ENCODE results near the gene KLF13.

The KLF13 gene

GRCh38 chr15:31400222-31400927, 73.7 kb downstream of the KLF13 start:
- Histone ChIP-seq H3K79me2 (ENCODE audit: control insufficient read depth, low read length) (no peaks in the 10 kb centered on the region), H3K27ac (ENCODE audit: low read depth, low read length) (no peak overlapping the region), H3F3A (ENCODE audit: control insufficient read depth, insufficient read depth) (no peaks in the 10 kb centered on the region), H4K20me1 (ENCODE audit: control insufficient read depth, insufficient read depth, low read depth, low read length) (no peaks in the 10 kb centered on the region), H3K9me3 (ENCODE audit: control insufficient read depth, insufficient read depth, low read length) (peaks cover 7% of the 10 kb centered on the region; the same call in 1 of the 2 replicates), H3K4me3 (ENCODE audit: low read length) (no peak overlapping the region), H3K4me2 (ENCODE audit: low read length) (no peak overlapping the region), H3K36me3 (ENCODE audit: control insufficient read depth, low read length) (no peaks in the 10 kb centered on the region), H3K4me1 (ENCODE audit: control insufficient read depth, low read length) (peaks cover 21% of the 10 kb centered on the region), H3K27me3 (ENCODE audit: control insufficient read depth, low read length) (no peaks in the 10 kb centered on the region), H3K9me2 (replicated peaks; ENCODE audit: control insufficient read depth, low read length) (no peaks in the 10 kb centered on the region)
- TF ChIP-seq EZH2phosphoT487 (IDR thresholded peaks at IDR 0.05; ENCODE audit: borderline replicate concordance, low read length) = no peak
- TF ChIP-seq CTCF (IDR thresholded peaks at IDR 0.05; ENCODE audit: low read depth, low read length, poor library complexity, severe bottlenecking) = no peak

DNA sequence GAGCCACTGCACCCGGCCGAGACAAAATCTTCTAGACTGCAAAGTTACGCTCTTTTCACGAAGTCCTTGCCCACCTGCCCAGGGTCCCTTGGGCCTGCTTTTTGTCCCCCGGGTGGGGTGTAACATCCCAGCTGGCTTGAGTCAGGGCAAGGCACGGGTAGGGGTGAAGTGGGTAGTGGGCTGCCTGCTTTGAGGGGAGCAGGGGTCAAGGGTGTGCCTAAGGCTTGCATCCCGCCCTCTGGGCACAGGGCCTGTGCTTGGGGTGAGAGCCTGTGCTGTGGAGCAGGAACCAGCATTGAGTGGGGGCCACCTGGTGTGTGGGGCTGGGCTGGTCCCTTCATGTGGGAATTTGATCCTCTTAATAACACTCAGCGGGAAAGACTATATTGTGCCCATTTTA, 74.6 kb downstream of the KLF13 start:
- H4K20me1 ChIP-seq (ENCODE audit: control insufficient read depth, insufficient read depth, low read depth, low read length) = no peaks in the 10 kb centered on the region
- no peaks in the 10 kb centered on the region for H3K79me2 ChIP-seq (ENCODE audit: control insufficient read depth, low read length)
- H3K4me2 ChIP-seq (ENCODE audit: low read length) = no peak overlapping the region
- peaks cover 7% of the 10 kb centered on the region; the same call in 1 of the 2 replicates for H3K9me3 ChIP-seq (ENCODE audit: control insufficient read depth, insufficient read depth, low read length)
- TF ChIP-seq EZH2phosphoT487 (IDR thresholded peaks at IDR 0.05; ENCODE audit: borderline replicate concordance, low read length) = no peak
- no peak for TF ChIP-seq CTCF (IDR thresholded peaks at IDR 0.05; ENCODE audit: low read depth, low read length, poor library complexity, severe bottlenecking)
- no peaks in the 10 kb centered on the region for H3K9me2 ChIP-seq (replicated peaks; ENCODE audit: control insufficient read depth, low read length)
- H3K27me3 ChIP-seq (ENCODE audit: control insufficient read depth, low read length) = no peaks in the 10 kb centered on the region
- H3F3A ChIP-seq (ENCODE audit: control insufficient read depth, insufficient read depth) = no peaks in the 10 kb centered on the region
- H3K36me3 ChIP-seq (ENCODE audit: control insufficient read depth, low read length) = no peaks in the 10 kb centered on the region
- no peak overlapping the region for H3K4me3 ChIP-seq (ENCODE audit: low read length)
- H3K4me1 ChIP-seq (ENCODE audit: control insufficient read depth, low read length) = peaks cover 18% of the 10 kb centered on the region
- H3K27ac ChIP-seq (ENCODE audit: low read depth, low read length) = no peak overlapping the region

- Histone ChIP-seq H3K79me2 (ENCODE audit: control insufficient read depth, low read length) (no peaks in the 10 kb centered on the region), H3K27ac (ENCODE audit: low read depth, low read length) (no peak overlapping the region), H3K27me3 (ENCODE audit: control insufficient read depth, low read length) (no peaks in the 10 kb centered on the region), H4K20me1 (ENCODE audit: control insufficient read depth, insufficient read depth, low read depth, low read length) (no peaks in the 10 kb centered on the region), H3F3A (ENCODE audit: control insufficient read depth, insufficient read depth) (no peaks in the 10 kb centered on the region), H3K4me1 (ENCODE audit: control insufficient read depth, low read length) (peaks cover 12% of the 10 kb centered on the region), H3K9me3 (ENCODE audit: control insufficient read depth, insufficient read depth, low read length) (peaks cover 7% of the 10 kb centered on the region; the same call in 1 of the 2 replicates), H3K4me3 (ENCODE audit: low read length) (no peak overlapping the region), H3K36me3 (ENCODE audit: control insufficient read depth, low read length) (no peaks in the 10 kb centered on the region), H3K9me2 (replicated peaks; ENCODE audit: control insufficient read depth, low read length) (no peaks in the 10 kb centered on the region), H3K4me2 (ENCODE audit: low read length) (no peak overlapping the region)
- no peak for TF ChIP-seq EZH2phosphoT487 (IDR thresholded peaks at IDR 0.05; ENCODE audit: borderline replicate concordance, low read length)
- TF ChIP-seq CTCF (IDR thresholded peaks at IDR 0.05; ENCODE audit: low read depth, low read length, poor library complexity, severe bottlenecking) = no peak
Measured at GRCh38 chr15:31402003-31402402, 75.4 kb downstream of the KLF13 start.
